ENCODE results near the gene ABLIM2.

Gene ABLIM2

GRCh38 chr4:8081621-8082516, 76.7 kb downstream of the ABLIM2 start:
- DNase-seq, result peak; percentile 52

- no peak for DNase-seq
Measured at GRCh38 chr4:8081171-8081570, 77.4 kb downstream of the ABLIM2 start.

GRCh38 chr4:8080754-8081065, 77.9 kb downstream of the ABLIM2 start:
- no peak for DNase-seq

- DNase-seq, result no peak
Measured at GRCh38 chr4:8079916-8080753, 78.5 kb downstream of the ABLIM2 start.

- no peak for DNase-seq
Measured at GRCh38 chr4:8079031-8079885, 79.4 kb downstream of the ABLIM2 start.

GRCh38 chr4:8078610-8079015, 80.0 kb downstream of the ABLIM2 start:
- DNase-seq, result no peak

GRCh38 chr4:8078109-8078494, 80.5 kb downstream of the ABLIM2 start:
- no peak for DNase-seq

- no peak for DNase-seq
Measured at GRCh38 chr4:8077181-8078108, 81.2 kb downstream of the ABLIM2 start.

GRCh38 chr4:8076023-8076422, 82.6 kb downstream of the ABLIM2 start:
- no peak for DNase-seq

GRCh38 chr4:8073206-8073863, 85.3 kb downstream of the ABLIM2 start:
- DNase-seq, result no peak

- DNase-seq, result no peak
Measured at GRCh38 chr4:8072235-8072968, 86.2 kb downstream of the ABLIM2 start.

GRCh38 chr4:8071766-8072165, 86.8 kb downstream of the ABLIM2 start:
- DNase-seq, result no peak

- DNase-seq, result no peak
Measured at GRCh38 chr4:8070736-8071718, 87.6 kb downstream of the ABLIM2 start.

GRCh38 chr4:8069102-8069752, 89.4 kb downstream of the ABLIM2 start:
- no peak for DNase-seq

GRCh38 chr4:8067945-8068896, 90.4 kb downstream of the ABLIM2 start:
- DNase-seq, result no peak

GRCh38 chr4:8067274-8067936, 91.2 kb downstream of the ABLIM2 start:
- no peak for DNase-seq

GRCh38 chr4:8066336-8066931, 92.2 kb downstream of the ABLIM2 start:
- no peak for DNase-seq

All from NCI-H2171 treated with DMSO at 0.1 percent for 48 hours (cell line).